M059J (cell line): ENCODE measurements around the gene ARPC1B. TPM values are rescaled to one million over a fixed set of nuclear protein-coding genes. Genes with fewer than 3 reads are reported as not detected.
"Not testable (repeated sequence)": the region's sequence is repeated elsewhere in the genome, so short reads cannot be mapped to it uniquely, and the experiment has no call there.

Experiments
- DNase-seq: peaks from one replicate; pipeline ENCODE4 v3.0.0-alpha.2; 2012; ENCODE audit warnings: low read depth
- total RNA-seq: library from RNA; depleted of rRNA; stranded (reverse); fragments of >200 nt; shearing (Covaris generic); gene quantifications from 2 replicates; pipeline ENCODE4 v1.2.3, GENCODE V29; 2014; rRNA removed

Gene ARPC1B
- 566 and 713 TPM in 2 replicates for total RNA-seq

GRCh38 chr7:99374111-99375064 lies at the start of gene ARPC1B:
ARPC1B (plus strand) TSS chr7:99374730; CDS start chr7:99385715, 10,985 bp downstream.
- peak; percentile 71 for DNase-seq

- no peak for DNase-seq
These were observed 49.5 kb upstream of the ARPC1B start for GRCh38 chr7:99325001-99325493.

GRCh38 chr7:99325592-99326407 lies 48.7 kb upstream of the ARPC1B start, which contains the start of gene ARPC1A:
ARPC1A (plus strand) TSS chr7:99325898; CDS start chr7:99333354, 7,456 bp downstream.
- peak; percentile 92 for DNase-seq

- peak; percentile 19 for DNase-seq
These were observed 48.1 kb upstream of the ARPC1B start for GRCh38 chr7:99326408-99326782.

GRCh38 chr7:99330314-99330961 lies 44.1 kb upstream of the ARPC1B start:
- peak; percentile 87 for DNase-seq

GRCh38 chr7:99331002-99331401 lies 43.5 kb upstream of the ARPC1B start:
- DNase-seq = peak; percentile 22

- no peak for DNase-seq
These were observed 34.9 kb upstream of the ARPC1B start for GRCh38 chr7:99339595-99339994.

GRCh38 chr7:99340659-99341058 lies 33.9 kb upstream of the ARPC1B start:
- peak; percentile 23 for DNase-seq

GRCh38 chr7:99344061-99344647 lies 30.4 kb upstream of the ARPC1B start:
- DNase-seq = no peak

- DNase-seq = not testable (repeated sequence)
These were observed 23.9 kb upstream of the ARPC1B start for GRCh38 chr7:99350641-99351040.

- DNase-seq = no peak
These were observed 22.3 kb upstream of the ARPC1B start for GRCh38 chr7:99352247-99352646.

- no peak for DNase-seq
These were observed 19.4 kb upstream of the ARPC1B start for GRCh38 chr7:99355098-99355497.

GRCh38 chr7:99357701-99358490 lies 16.6 kb upstream of the ARPC1B start:
- DNase-seq = no peak

- not testable (repeated sequence) for DNase-seq
These were observed 16.0 kb upstream of the ARPC1B start for GRCh38 chr7:99358521-99358920.

- DNase-seq = no peak
These were observed 14.9 kb upstream of the ARPC1B start for GRCh38 chr7:99359465-99360154.

GRCh38 chr7:99362801-99363200 lies 11.7 kb upstream of the ARPC1B start:
- peak; percentile 58 for DNase-seq

GRCh38 chr7:99363286-99363685 lies 11.2 kb upstream of the ARPC1B start:
- no peak for DNase-seq

- DNase-seq = no peak
These were observed 9.0 kb upstream of the ARPC1B start for GRCh38 chr7:99365318-99366141.

GRCh38 chr7:99366646-99367045 lies 7.9 kb upstream of the ARPC1B start:
- no peak for DNase-seq
